ENCODE data around the gene ITGB7. TPM values are rescaled to one million over a fixed set of nuclear protein-coding genes. Genes with fewer than 3 reads are reported as not detected.
A peak's percentile ranks its signal among the peaks of the same experiment; 100 is the strongest.

ITGB7 gene
- total RNA-seq, 1 donor from 2014 or later: 137 TPM

DNA sequence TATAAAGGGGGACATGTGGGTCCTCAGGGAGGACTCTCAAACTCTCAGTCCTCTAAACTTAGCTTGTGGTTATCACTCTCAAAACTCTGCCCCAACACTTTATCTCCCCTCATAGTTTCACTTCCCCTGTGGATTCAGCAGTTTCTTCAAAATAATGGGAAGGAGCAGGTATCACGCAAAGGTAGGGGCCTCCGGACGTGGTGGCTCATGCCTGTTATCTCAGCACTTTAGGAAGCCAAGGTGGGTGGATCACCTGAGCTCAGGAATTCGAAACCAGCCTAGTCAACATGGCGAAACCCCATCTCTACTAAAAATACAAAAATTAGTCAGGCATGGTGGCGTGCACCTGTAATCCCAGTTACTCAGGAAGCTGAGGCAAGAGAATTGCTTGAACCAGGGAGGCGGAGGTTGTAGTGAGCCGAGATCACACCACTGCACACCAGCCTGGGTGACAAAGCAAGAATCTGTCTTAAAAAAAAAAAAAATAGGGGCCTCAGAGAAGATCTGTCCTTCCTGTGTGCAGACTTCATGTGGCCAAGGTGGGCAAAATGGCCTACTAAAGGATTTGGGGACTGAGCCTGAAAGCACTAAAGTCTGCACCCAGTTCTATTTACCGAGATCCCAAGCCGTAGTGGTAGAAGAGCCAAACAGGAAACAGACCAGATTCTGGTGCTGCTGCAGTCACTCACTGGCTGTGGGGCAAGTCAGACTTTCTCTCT is 6.4 kb downstream of the ITGB7 start:
- H3K4me1 Mint-ChIP-seq: peaks cover 81% of the 10 kb centered on the region
- ChIA-PET CTCF (interaction anchor here (1.0 to 1.5 kb wide), 4 partner anchors 13 to 145 kb away, joined by 3 to 4 read pairs (median 3); partner anchors contain the start of genes CSAD and ZNF740), POLR2A (interaction anchor here (0.5 to 6.1 kb wide), 12 partner anchors 7 to 433 kb away, joined by 3 to 66 read pairs (median 8); partner anchors contain the start of genes AAAS, CSAD, ITGB7 and PFDN5)
- DNase-seq (no peak), ATAC-seq (ENCODE audit: low read depth) (peak; percentile 65)
- H3K27ac Mint-ChIP-seq: peak overlapping the region; percentile 86
- intact Hi-C loops (cut with micrococcal nuclease): loop anchor here (1.0 kb wide), 2 partner anchors 9 to 20 kb away; partner anchors contain the start of genes CSAD and ZNF740
- no peaks in the 10 kb centered on the region for H3K27me3 Mint-ChIP-seq
- no peaks in the 10 kb centered on the region for H3K9me3 Mint-ChIP-seq
- H3K4me3 Mint-ChIP-seq: peak overlapping the region; percentile 64
- TF ChIP-seq, protein P1, sequence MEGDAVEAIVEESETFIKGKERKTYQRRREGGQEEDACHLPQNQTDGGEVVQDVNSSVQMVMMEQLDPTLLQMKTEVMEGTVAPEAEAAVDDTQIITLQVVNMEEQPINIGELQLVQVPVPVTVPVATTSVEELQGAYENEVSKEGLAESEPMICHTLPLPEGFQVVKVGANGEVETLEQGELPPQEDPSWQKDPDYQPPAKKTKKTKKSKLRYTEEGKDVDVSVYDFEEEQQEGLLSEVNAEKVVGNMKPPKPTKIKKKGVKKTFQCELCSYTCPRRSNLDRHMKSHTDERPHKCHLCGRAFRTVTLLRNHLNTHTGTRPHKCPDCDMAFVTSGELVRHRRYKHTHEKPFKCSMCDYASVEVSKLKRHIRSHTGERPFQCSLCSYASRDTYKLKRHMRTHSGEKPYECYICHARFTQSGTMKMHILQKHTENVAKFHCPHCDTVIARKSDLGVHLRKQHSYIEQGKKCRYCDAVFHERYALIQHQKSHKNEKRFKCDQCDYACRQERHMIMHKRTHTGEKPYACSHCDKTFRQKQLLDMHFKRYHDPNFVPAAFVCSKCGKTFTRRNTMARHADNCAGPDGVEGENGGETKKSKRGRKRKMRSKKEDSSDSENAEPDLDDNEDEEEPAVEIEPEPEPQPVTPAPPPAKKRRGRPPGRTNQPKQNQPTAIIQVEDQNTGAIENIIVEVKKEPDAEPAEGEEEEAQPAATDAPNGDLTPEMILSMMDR (IDR thresholded peaks at IDR 0.05): no peak
- peaks cover 39% of the 10 kb centered on the region for H3K36me3 Mint-ChIP-seq (ENCODE audit: low read depth)

DNA sequence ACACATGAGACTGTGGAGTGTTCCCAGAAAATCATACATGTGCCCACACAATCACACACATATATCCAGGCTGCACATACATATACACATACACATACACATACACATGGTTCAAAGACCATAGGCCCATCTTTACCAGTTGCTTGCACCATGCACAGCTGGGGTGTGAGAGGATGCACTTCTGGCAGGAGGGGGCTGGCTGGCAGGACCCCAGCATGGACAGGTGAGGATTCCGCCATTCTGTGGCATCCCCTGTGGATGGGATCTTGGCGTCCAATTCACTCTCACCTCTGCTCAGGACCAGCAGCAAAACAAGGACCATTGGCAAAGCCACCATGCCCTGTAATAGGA is 7.0 kb downstream of the ITGB7 start:
- POLR2A ChIA-PET: interaction anchor here (0.6 to 6.1 kb wide), 12 partner anchors 7 to 301 kb away, joined by 3 to 66 read pairs (median 10); partner anchors contain the start of genes AAAS, CSAD, ITGB7 and PFDN5
- Mint-ChIP-seq H3K4me1 (peaks cover 76% of the 10 kb centered on the region), H3K27me3 (no peaks in the 10 kb centered on the region), H3K36me3 (ENCODE audit: low read depth) (peaks cover 44% of the 10 kb centered on the region), H3K4me3 (peak overlapping the region; percentile 64), H3K9me3 (no peaks in the 10 kb centered on the region), H3K27ac (peak overlapping the region; percentile 86)
- TF ChIP-seq, protein P1 (IDR thresholded peaks at IDR 0.05): no peak
- intact Hi-C loops (cut with micrococcal nuclease): loop anchor here (1.0 kb wide), 2 partner anchors 9 to 20 kb away; partner anchors contain the start of genes CSAD and ZNF740
- peak; percentile 3 for ATAC-seq (ENCODE audit: low read depth)
- CTCF ChIA-PET: interaction anchor here (1.0 to 3.3 kb wide), 6 partner anchors 9 to 145 kb away, joined by 3 to 31 read pairs (median 4); partner anchors contain the start of genes CSAD and ZNF740
- no peak for DNase-seq

GRCh38 chr12:53199700-53200099 is 7.4 kb downstream of the ITGB7 start:
- Mint-ChIP-seq H3K4me1 (peaks cover 72% of the 10 kb centered on the region), H3K9me3 (no peaks in the 10 kb centered on the region), H3K27me3 (no peaks in the 10 kb centered on the region), H3K27ac (peak overlapping the region; percentile 86), H3K4me3 (peak overlapping the region; percentile 64), H3K36me3 (ENCODE audit: low read depth) (peaks cover 48% of the 10 kb centered on the region)
- CTCF ChIA-PET: interaction anchor here (1.0 to 3.3 kb wide), 8 partner anchors 9 to 146 kb away, joined by 3 to 65 read pairs (median 5); partner anchors contain the start of genes CSAD and ZNF740
- no peak for ATAC-seq (ENCODE audit: low read depth)
- no peak for DNase-seq
- POLR2A ChIA-PET: interaction anchor here (0.5 to 6.1 kb wide), 13 partner anchors 8 to 301 kb away, joined by 3 to 66 read pairs (median 8); partner anchors contain the start of genes AAAS, CSAD, ITGB7 and TARBP2
- intact Hi-C loops (cut with micrococcal nuclease): loop anchor here (1.0 kb wide), 2 partner anchors 10 to 19 kb away; partner anchors contain the start of genes CSAD and ZNF740
- TF ChIP-seq, protein P1 (IDR thresholded peaks at IDR 0.05): no peak

- Mint-ChIP-seq H3K27ac (peak overlapping the region; percentile 83), H3K4me3 (peak overlapping the region; percentile 73), H3K27me3 (no peaks in the 10 kb centered on the region), H3K9me3 (no peaks in the 10 kb centered on the region), H3K4me1 (peaks cover 61% of the 10 kb centered on the region), H3K36me3 (ENCODE audit: low read depth) (peaks cover 57% of the 10 kb centered on the region)
- TF ChIP-seq, protein P1 (IDR thresholded peaks at IDR 0.05): no peak
- DNase-seq (no peak), ATAC-seq (ENCODE audit: low read depth) (no peak)
- intact Hi-C loops (cut with micrococcal nuclease): no loop called here
- CTCF ChIA-PET: interaction anchor here (0.6 to 3.3 kb wide), 14 partner anchors 8 to 310 kb away, joined by 3 to 65 read pairs (median 7); partner anchors contain the start of genes CSAD and ZNF740
- POLR2A ChIA-PET: interaction anchor here (0.6 to 6.1 kb wide), 14 partner anchors 9 to 182 kb away, joined by 3 to 66 read pairs (median 3); partner anchors contain the start of genes AAAS, CSAD, ITGB7 and MYG1
These were observed 8.5 kb downstream of the ITGB7 start for GRCh38 chr12:53198486-53199110.
